ENCODE data around the gene TMEM201.

DNA sequence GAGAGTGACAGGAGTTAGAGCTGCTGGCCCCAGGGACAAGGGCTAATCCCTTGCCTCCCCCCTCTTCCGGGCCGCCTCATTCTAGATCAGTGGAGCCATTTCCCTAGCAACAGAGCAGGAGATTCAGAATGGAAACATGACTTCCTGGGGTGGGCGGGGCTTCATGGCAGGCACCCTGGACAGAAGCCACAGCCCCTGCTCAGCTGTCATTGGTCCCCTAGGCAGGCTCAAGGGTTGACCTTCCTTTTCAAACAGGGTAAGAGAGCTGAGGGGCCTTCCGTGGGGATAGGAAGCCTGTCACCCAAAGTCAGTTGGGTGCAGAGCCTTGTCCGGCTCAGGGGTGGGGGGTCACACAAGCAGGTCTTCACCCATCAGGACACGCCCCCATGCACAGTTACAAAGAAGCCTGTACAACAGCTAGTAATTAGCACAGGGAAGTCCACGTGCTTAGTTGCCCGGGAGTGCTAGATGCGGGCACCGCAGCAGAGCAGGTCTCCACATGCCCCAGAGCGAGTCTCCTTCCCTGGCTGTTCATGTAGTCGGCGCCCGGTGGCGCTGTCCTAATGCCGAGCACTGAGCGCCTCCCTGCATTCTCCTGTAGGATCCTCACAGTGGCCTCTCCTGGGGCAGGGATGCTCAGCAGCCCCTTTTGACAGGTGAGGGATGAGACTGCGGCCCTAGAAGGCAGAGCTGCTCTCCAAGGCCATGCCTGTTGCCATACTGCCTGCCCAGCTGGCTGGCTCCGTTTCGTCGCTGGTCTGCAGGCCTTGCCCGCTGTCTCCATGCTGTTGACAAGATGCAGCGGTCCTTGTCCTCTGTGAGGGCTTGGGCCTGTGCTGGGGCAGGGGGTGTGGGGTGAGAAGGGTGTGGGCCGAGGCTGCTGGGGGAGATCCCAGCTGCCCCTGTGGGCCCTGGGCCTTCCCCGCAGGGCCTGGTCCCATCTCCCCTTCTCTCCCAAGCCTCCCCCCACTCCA is 5.1 kb downstream of the TMEM201 start:
- TF ChIP-seq POLR2A (IDR thresholded peaks at IDR 0.05) (no peak), POLR2AphosphoS5 (IDR thresholded peaks at IDR 0.05) (no peak), EP300 (IDR thresholded peaks at IDR 0.05) (no peak)
- TF ChIP-seq, protein P1, sequence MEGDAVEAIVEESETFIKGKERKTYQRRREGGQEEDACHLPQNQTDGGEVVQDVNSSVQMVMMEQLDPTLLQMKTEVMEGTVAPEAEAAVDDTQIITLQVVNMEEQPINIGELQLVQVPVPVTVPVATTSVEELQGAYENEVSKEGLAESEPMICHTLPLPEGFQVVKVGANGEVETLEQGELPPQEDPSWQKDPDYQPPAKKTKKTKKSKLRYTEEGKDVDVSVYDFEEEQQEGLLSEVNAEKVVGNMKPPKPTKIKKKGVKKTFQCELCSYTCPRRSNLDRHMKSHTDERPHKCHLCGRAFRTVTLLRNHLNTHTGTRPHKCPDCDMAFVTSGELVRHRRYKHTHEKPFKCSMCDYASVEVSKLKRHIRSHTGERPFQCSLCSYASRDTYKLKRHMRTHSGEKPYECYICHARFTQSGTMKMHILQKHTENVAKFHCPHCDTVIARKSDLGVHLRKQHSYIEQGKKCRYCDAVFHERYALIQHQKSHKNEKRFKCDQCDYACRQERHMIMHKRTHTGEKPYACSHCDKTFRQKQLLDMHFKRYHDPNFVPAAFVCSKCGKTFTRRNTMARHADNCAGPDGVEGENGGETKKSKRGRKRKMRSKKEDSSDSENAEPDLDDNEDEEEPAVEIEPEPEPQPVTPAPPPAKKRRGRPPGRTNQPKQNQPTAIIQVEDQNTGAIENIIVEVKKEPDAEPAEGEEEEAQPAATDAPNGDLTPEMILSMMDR (IDR thresholded peaks at IDR 0.05), result no peak
